Tibial nerve (tissue), 4 donors: ENCODE measurements around the gene ADK.

Source experiments
- EP300 ChIP-seq, 2 donors: sonication (generic); formaldehyde crosslinking; IDR thresholded peaks; one replicate each; pipeline ENCODE4 v1.6.1; 2017; ENCODE audit warnings: antibody characterized with exemption in 2 of 2, mild to moderate bottlenecking in 1 of 2
- POLR2A ChIP-seq, 2 donors: fragments of 450-650 bp; IDR thresholded peaks; one replicate each; pipeline ENCODE4 v1.6.1; 2017; ENCODE audit warnings: antibody characterized with exemption in 2 of 2, mild to moderate bottlenecking in 2 of 2, moderate library complexity in 2 of 2
- TF ChIP-seq, protein P1 (sequence below), 5 experiments: fragments of 200-600 bp in 3 of 5; fragments of 450-650 bp in 2 of 5; sonication (generic) in 3 of 5; IDR thresholded peaks; one replicate each; pipeline ENCODE4 v1.5.1; 2016 to 2019; ENCODE audit warnings: antibody characterized with exemption in 5 of 5, mild to moderate bottlenecking in 3 of 5, moderate library complexity in 2 of 5

DNA sequence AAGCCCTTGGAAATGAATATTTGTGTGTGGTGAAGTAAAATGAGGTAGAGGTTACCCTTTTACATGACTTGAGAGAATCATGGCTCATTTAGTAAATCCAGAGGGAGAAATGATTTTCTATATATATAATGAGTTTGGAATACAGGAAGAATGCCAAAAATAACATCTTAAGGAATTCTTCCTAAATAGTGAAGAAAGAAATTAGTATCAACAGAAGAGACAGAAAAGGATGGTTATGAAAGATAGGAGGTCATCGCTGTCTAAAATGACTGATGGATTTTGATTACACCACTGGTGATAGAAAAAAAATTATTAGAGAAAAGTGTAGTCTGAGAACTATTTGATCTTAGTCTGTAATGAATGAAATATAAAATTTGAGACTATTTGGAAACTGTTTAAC is 283.0 kb downstream of the ADK start:
- TF ChIP-seq, protein P1, sequence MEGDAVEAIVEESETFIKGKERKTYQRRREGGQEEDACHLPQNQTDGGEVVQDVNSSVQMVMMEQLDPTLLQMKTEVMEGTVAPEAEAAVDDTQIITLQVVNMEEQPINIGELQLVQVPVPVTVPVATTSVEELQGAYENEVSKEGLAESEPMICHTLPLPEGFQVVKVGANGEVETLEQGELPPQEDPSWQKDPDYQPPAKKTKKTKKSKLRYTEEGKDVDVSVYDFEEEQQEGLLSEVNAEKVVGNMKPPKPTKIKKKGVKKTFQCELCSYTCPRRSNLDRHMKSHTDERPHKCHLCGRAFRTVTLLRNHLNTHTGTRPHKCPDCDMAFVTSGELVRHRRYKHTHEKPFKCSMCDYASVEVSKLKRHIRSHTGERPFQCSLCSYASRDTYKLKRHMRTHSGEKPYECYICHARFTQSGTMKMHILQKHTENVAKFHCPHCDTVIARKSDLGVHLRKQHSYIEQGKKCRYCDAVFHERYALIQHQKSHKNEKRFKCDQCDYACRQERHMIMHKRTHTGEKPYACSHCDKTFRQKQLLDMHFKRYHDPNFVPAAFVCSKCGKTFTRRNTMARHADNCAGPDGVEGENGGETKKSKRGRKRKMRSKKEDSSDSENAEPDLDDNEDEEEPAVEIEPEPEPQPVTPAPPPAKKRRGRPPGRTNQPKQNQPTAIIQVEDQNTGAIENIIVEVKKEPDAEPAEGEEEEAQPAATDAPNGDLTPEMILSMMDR (IDR thresholded peaks at IDR 0.05), result no peak
- TF ChIP-seq POLR2A (IDR thresholded peaks at IDR 0.05), result no peak
- no peak for TF ChIP-seq EP300 (IDR thresholded peaks at IDR 0.05)
